ENCODE measurements around the gene PADI4.

- TF ChIP-seq CTCF (IDR thresholded peaks at IDR 0.05) (no peak), SIN3A (IDR thresholded peaks at IDR 0.05; ENCODE audit: borderline replicate concordance, insufficient read depth, low read depth, low read length) (no peak), TCF7L2 (IDR thresholded peaks at IDR 0.05; ENCODE audit: low read depth, low read length) (no peak)
These were observed 48.5 kb downstream of the PADI4 start for GRCh38 chr1:17356387-17357026.

All from Panc1 (cell line).